Hepatocyte (in vitro differentiated cells): ENCODE results near the gene SPRR5.

Experiments used
- CTCF ChIP-seq: fragments of 200-600 bp; sonication (generic); IDR thresholded peaks from 2 replicates; pipeline ENCODE4 v1.5.1; 2016; ENCODE audit warnings: antibody characterized with exemption, mild to moderate bottlenecking; ENCODE audit not compliant: poor library complexity
- EZH2 ChIP-seq: fragments of 200-600 bp; sonication (generic); IDR thresholded peaks from 2 replicates; pipeline ENCODE4 v1.6.1; 2016; ENCODE audit warnings: antibody characterized with exemption, mild to moderate bottlenecking, borderline replicate concordance
- EZH2phosphoT487 ChIP-seq: fragments of 200-600 bp; sonication (generic); IDR thresholded peaks from one replicate; pipeline ENCODE4 v1.6.1; 2018; ENCODE audit warnings: antibody characterized with exemption, mild to moderate bottlenecking, low read depth, moderate library complexity; ENCODE audit not compliant: unreplicated experiment, severe bottlenecking

DNA sequence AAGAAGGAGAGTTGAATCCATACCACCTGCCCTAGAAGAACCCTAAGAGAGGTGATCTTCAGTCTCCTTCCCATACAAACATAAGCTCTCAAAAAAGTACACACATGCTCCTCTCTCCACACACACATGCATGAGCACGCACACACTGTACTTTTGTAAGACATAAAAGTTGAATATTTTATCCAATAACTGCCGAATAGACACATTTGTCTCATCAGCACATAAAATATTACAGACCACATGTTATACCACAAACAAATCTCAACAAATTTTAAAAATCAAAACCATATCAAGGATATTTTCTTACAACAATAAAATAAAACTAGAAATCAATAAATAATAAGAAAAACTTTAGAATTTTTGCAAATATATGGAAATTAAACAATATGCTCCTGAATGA is 39.6 kb downstream of the SPRR5 start:
- no peak for TF ChIP-seq CTCF
- TF ChIP-seq EZH2phosphoT487: no peak
- no peak for TF ChIP-seq EZH2
